Mesenchymal stem cell (in vitro differentiated cells and primary cell): ENCODE measurements around the gene HPS1.

Experiments used
- DNase-seq: peaks from one replicate; pipeline ENCODE4 v3.0.0-alpha.2; 2013
- H2AFZ ChIP-seq: one replicate; pipeline ENCODE4 v1.6.1; 2013; ENCODE audit warnings: low read depth, mild to moderate bottlenecking, control low read depth, inconsistent platforms, low read length, moderate library complexity
- H2AK5ac ChIP-seq: 2 replicates; pipeline ENCODE4 v1.6.1; 2013; ENCODE audit warnings: low read length, moderate library complexity, mild to moderate bottlenecking, inconsistent platforms; ENCODE audit not compliant: severe bottlenecking
- H2BK120ac ChIP-seq: one replicate; pipeline ENCODE4 v1.6.1; 2013; ENCODE audit warnings: low read depth, mild to moderate bottlenecking, inconsistent platforms, low read length, moderate library complexity
- H2BK12ac ChIP-seq, 2 experiments: one replicate each; pipeline ENCODE4 v1.6.1; 2013; ENCODE audit warnings: inconsistent platforms in 2 of 2, low read length in 2 of 2, mild to moderate bottlenecking in 2 of 2, moderate library complexity in 2 of 2, control low read depth in 1 of 2
- H2BK15ac ChIP-seq: one replicate; pipeline ENCODE4 v1.6.1; 2013; ENCODE audit warnings: mild to moderate bottlenecking, low read depth, inconsistent platforms; ENCODE audit not compliant: poor library complexity, severe bottlenecking
- H2BK5ac ChIP-seq: 2 replicates; pipeline ENCODE4 v1.6.1; 2013; ENCODE audit warnings: low read depth, mild to moderate bottlenecking, low read length, control low read depth, inconsistent platforms; ENCODE audit not compliant: poor library complexity, severe bottlenecking
- H3K14ac ChIP-seq, 2 experiments: one replicate each; pipeline ENCODE4 v1.6.1; 2013; ENCODE audit warnings: inconsistent platforms in 2 of 2, low read length in 2 of 2, control low read depth in 1 of 2, mild to moderate bottlenecking in 1 of 2, moderate library complexity in 1 of 2
- H3K18ac ChIP-seq, 2 experiments: one replicate each; pipeline ENCODE4 v1.6.1; 2013; ENCODE audit warnings: inconsistent platforms in 2 of 2, low read length in 2 of 2, control low read depth in 1 of 2, low read depth in 1 of 2, mild to moderate bottlenecking in 1 of 2
- H3K23ac ChIP-seq, 2 experiments: one replicate each; pipeline ENCODE4 v1.6.1; 2013; ENCODE audit warnings: inconsistent platforms in 2 of 2, low read length in 2 of 2, mild to moderate bottlenecking in 2 of 2, moderate library complexity in 2 of 2, control low read depth in 1 of 2
- H3K27ac ChIP-seq: 2 replicates; pipeline ENCODE4 v1.5.1; 2013; ENCODE audit warnings: mild to moderate bottlenecking, moderate library complexity, low read length, control low read depth, inconsistent platforms; ENCODE audit not compliant: poor library complexity, severe bottlenecking
- H3K27me3 ChIP-seq, 2 experiments: 2 replicates each; pipeline versions ENCODE4 v1.6.1 to v1.7.0; 2013; ENCODE audit warnings: low read length in 2 of 2, mild to moderate bottlenecking in 2 of 2, moderate library complexity in 2 of 2, control low read depth in 1 of 2, inconsistent platforms in 1 of 2; ENCODE audit not compliant: control insufficient read depth in 1 of 2, insufficient read depth in 1 of 2
- H3K36me3 ChIP-seq, 2 experiments: 2 replicates each; pipeline versions ENCODE4 v1.6.1 to v1.7.0; 2013; ENCODE audit warnings: low read length in 2 of 2, control low read depth in 1 of 2, inconsistent platforms in 1 of 2, low read depth in 1 of 2, mild to moderate bottlenecking in 1 of 2; ENCODE audit not compliant: insufficient read depth in 2 of 2, control insufficient read depth in 1 of 2
- H3K4ac ChIP-seq, 2 experiments: one replicate each; pipeline ENCODE4 v1.6.1; 2013; ENCODE audit warnings: inconsistent platforms in 2 of 2, low read length in 2 of 2, mild to moderate bottlenecking in 2 of 2, moderate library complexity in 2 of 2, control low read depth in 1 of 2, low read depth in 1 of 2
- H3K4me1 ChIP-seq: 2 replicates; pipeline ENCODE4 v1.6.1; 2013; ENCODE audit warnings: low read depth, low read length, control low read depth; ENCODE audit not compliant: control insufficient read depth, insufficient read depth
- H3K4me2 ChIP-seq: 2 replicates; pipeline ENCODE4 v1.6.1; 2013; ENCODE audit warnings: low read length, mild to moderate bottlenecking, inconsistent platforms; ENCODE audit not compliant: poor library complexity, severe bottlenecking
- H3K4me3 ChIP-seq, 2 experiments: 2 replicates each; pipeline versions ENCODE4 v1.5.1 to v1.7.0; 2013; ENCODE audit warnings: low read length in 2 of 2, mild to moderate bottlenecking in 2 of 2, control low read depth in 1 of 2, low read depth in 1 of 2; ENCODE audit not compliant: insufficient read depth in 1 of 2
- H3K79me1 ChIP-seq: replicated peaks from 2 replicates; pipeline ENCODE4 v1.6.1; 2013; ENCODE audit warnings: mild to moderate bottlenecking, control low read depth, low read length, inconsistent platforms; ENCODE audit not compliant: poor library complexity, severe bottlenecking
- H3K9ac ChIP-seq: 2 replicates; pipeline ENCODE4 v1.7.0; 2013; ENCODE audit warnings: mild to moderate bottlenecking, low read length, moderate library complexity
- H3K9me3 ChIP-seq: 2 replicates; pipeline ENCODE4 v1.7.0; 2013; ENCODE audit warnings: mild to moderate bottlenecking, low read length; ENCODE audit not compliant: control insufficient read depth
- H4K8ac ChIP-seq: one replicate; pipeline ENCODE4 v1.6.1; 2013; ENCODE audit warnings: inconsistent platforms, mild to moderate bottlenecking, low read length, moderate library complexity
- H4K91ac ChIP-seq: one replicate; pipeline ENCODE4 v1.6.1; 2013; ENCODE audit warnings: mild to moderate bottlenecking, low read length, inconsistent platforms
- WGBS: methylation state at CpG from one replicate; pipeline ENCODE4 v1.1.7; 2013; ENCODE audit warnings: mixed read lengths; 5-methylcytosine and 5-hydroxymethylcytosine counted together

HPS1 gene

DNA sequence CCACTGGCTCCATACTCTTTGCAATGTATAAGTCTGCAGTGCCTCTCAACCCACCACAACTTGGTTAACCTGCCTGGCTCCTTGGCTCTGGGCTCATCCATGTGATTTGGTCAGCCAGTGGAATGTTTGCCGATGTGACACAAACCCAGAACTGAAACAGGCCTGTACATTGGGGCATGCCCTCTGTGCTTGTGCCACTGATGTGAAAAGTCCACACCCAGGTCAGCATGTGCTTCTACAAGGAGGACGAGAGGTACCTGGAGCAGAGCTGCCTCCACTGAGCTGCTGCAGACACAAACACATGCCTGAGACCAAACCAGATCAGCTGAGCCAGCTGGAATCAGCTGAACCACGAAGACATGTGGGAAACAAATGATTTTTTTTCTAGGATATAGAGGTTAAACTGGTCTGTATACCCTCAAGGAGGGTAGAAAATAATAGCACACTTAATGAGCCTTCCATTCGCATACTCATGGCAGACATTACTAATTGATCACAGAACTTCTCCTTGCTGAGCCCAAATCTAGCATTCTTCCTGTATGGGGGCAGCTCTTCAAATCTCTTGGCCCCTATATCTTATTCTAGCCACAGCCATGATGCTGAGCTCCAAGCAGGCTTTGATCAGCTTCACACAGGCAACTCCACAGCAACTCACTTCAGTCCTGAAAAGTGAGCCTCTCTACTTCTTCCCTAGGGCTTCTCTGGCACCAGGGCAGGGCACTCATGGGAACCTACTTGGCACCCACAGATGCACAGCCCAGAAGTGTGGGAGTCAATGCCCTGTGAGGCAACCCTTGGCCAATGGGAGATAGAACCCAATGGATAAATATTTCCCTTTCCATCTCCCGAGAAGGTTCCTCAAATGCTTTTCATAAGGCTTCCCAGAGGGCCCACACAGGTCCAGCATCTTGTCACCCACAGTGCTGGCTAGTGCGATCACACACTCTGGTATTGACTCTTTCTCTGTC is 50.4 kb downstream of the HPS1 start:
- no peak overlapping the region for H3K27ac ChIP-seq
- no peak overlapping the region for H3K18ac ChIP-seq
- no peak overlapping the region for H4K91ac ChIP-seq
- peaks cover 3% of the 10 kb centered on the region for H3K4me1 ChIP-seq
- H3K4ac ChIP-seq = no peak overlapping the region
- H3K14ac ChIP-seq = no peak overlapping the region
- H2AFZ ChIP-seq = no peak overlapping the region
- 87% methylated on average over 6 of the region's 6 CpGs for WGBS
- H3K79me1 ChIP-seq = no peaks in the 10 kb centered on the region
- no peaks in the 10 kb centered on the region for H3K27me3 ChIP-seq
- H3K4me2 ChIP-seq = no peak overlapping the region
- H2BK12ac ChIP-seq = no peak overlapping the region
- H2AK5ac ChIP-seq = no peak overlapping the region
- DNase-seq = no peak
- peaks cover 27 to 44% of the 10 kb centered on the region in 2 experiments for H3K36me3 ChIP-seq
- H3K9me3 ChIP-seq = no peaks in the 10 kb centered on the region
- no peak overlapping the region for H3K9ac ChIP-seq
- no peak overlapping the region for H4K8ac ChIP-seq
- no peak overlapping the region for H3K23ac ChIP-seq
- H3K4me3 ChIP-seq = no peak overlapping the region
- H2BK15ac ChIP-seq = no peak overlapping the region
- no peak overlapping the region for H2BK120ac ChIP-seq
- H2BK5ac ChIP-seq = no peak overlapping the region

DNA sequence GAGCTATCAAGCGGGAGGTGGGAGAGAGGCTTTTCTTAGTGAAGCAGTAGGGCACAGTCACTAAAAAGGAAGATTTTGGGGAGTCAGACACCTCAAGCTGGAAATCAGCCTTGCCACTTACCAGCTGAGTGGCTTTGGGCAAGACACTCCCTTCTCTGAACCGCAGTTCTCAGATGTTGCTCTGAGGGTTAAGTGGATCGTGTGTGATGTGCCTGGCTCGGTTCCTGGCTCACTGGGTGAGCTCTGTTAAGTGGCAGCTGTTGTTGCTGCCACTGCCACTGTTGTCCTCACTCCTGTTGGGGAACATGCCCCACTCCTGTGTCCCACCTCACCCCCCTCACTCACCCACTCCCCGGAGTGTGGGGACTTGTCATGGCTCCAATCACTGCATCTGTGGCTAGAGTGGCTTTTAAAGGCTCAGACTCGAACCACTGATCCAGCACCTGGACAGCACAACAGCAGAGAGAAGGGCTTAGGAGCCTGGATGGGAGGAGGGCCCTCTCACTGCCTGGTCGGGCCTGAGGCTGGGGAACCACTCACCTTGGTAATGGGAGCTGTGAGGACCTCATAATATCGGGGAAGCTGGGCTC is 51.8 kb downstream of the HPS1 start:
- 88% methylated on average over 8 of the region's 8 CpGs for WGBS
- H3K4ac ChIP-seq = no peak overlapping the region

DNA sequence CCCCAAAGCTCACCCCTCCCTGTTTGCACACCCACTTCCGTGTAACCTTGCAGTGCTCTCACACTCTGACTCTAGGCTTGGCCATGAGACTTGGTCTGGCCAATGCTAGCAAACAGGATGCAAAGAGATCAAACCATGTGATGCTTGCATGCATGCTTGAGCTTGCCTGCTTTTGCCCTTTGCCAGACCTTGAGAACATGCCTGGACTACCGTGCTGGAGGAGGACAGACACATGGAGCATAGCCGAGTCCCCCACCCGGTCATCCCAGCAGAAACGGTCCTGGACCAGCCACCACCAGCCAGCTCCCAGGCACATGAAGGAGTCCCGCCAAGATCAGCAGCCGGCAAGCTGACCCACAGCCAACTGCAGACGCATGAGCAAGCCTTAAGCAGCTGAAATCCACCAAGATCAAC is 55.1 kb downstream of the HPS1 start:
- Histone ChIP-seq H2BK12ac (no peak overlapping the region), H3K18ac (no peak overlapping the region), H3K27ac (no peak overlapping the region), H3K79me1 (no peaks in the 10 kb centered on the region), H3K9me3 (no peaks in the 10 kb centered on the region), H4K8ac (no peak overlapping the region), H2BK5ac (no peak overlapping the region), H3K27me3 (no peaks in the 10 kb centered on the region), H2AK5ac (no peak overlapping the region), H3K4ac (no peak overlapping the region), H4K91ac (no peak overlapping the region), H2AFZ (no peak overlapping the region), H3K4me2 (no peak overlapping the region), H3K14ac (no peak overlapping the region), H2BK15ac (no peak overlapping the region), H3K4me3 (no peak overlapping the region), H3K4me1 (peaks cover 7% of the 10 kb centered on the region), H2BK120ac (no peak overlapping the region), H3K9ac (no peak overlapping the region), H3K36me3 (peaks cover 22 to 31% of the 10 kb centered on the region in 2 experiments), H3K23ac (no peak overlapping the region)
- DNase-seq = no peak
- 96% methylated on average over 8 of the region's 8 CpGs for WGBS

More for the DNA sequence above, 51.8 kb downstream of the HPS1 start:
- Histone ChIP-seq H2AK5ac (no peak overlapping the region), H3K36me3 (peaks cover 27 to 44% of the 10 kb centered on the region in 2 experiments), H3K23ac (no peak overlapping the region), H3K18ac (no peak overlapping the region), H3K4me1 (peaks cover 3% of the 10 kb centered on the region), H3K9ac (peak overlapping the region; percentile 46), H3K79me1 (no peaks in the 10 kb centered on the region), H2BK5ac (no peak overlapping the region), H2BK120ac (no peak overlapping the region), H4K8ac (no peak overlapping the region), H2BK15ac (no peak overlapping the region), H4K91ac (no peak overlapping the region), H3K9me3 (no peaks in the 10 kb centered on the region), H3K27ac (no peak overlapping the region), H3K4me2 (no peak overlapping the region), H3K27me3 (no peaks in the 10 kb centered on the region), H2BK12ac (no peak overlapping the region), H3K4me3 (no peak overlapping the region), H3K14ac (no peak overlapping the region), H2AFZ (no peak overlapping the region)
- no peak for DNase-seq

DNA sequence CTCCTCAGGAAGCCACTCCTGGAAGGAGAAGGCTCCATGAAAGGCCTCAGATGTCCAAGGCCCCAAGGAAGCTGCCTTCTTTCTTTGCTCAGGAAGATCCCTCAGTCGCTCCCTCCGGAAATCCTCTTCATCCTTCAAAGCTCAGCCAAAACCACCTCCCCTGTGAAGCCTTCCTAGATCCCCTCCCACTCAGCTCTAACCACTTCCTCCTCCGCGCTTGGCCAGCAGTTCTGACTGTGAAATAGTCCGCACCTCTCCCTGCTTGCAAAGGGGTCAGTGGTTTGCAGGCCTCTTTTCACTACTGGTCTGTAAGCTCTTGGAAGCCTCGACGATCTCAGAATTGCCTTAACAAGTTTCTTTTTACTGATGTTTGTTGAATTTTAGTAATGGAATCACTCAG is 55.7 kb downstream of the HPS1 start:
- no peak overlapping the region for H4K91ac ChIP-seq

More for the DNA sequence above, 55.7 kb downstream of the HPS1 start:
- H3K36me3 ChIP-seq = peaks cover 21 to 28% of the 10 kb centered on the region in 2 experiments
- H4K8ac ChIP-seq = no peak overlapping the region
- no peak overlapping the region for H3K27ac ChIP-seq
- H3K4me2 ChIP-seq = no peak overlapping the region
- no peak overlapping the region for H3K18ac ChIP-seq
- peaks cover 7% of the 10 kb centered on the region for H3K4me1 ChIP-seq
- H3K14ac ChIP-seq = no peak overlapping the region
- H2BK15ac ChIP-seq = no peak overlapping the region
- no peaks in the 10 kb centered on the region for H3K27me3 ChIP-seq
- DNase-seq = no peak
- no peak overlapping the region for H3K4me3 ChIP-seq
- no peak overlapping the region for H2BK120ac ChIP-seq
- no peak overlapping the region for H2BK12ac ChIP-seq
- H3K9me3 ChIP-seq = no peaks in the 10 kb centered on the region
- H3K4ac ChIP-seq = no peak overlapping the region
- WGBS = 91% methylated on average over 7 of the region's 7 CpGs
- H2BK5ac ChIP-seq = no peak overlapping the region
- no peak overlapping the region for H2AK5ac ChIP-seq
- H3K79me1 ChIP-seq = no peaks in the 10 kb centered on the region
- H2AFZ ChIP-seq = no peak overlapping the region
- H3K23ac ChIP-seq = no peak overlapping the region
- no peak overlapping the region for H3K9ac ChIP-seq
